Activated T-cell treated with anti-CD3 and anti-CD28 coated beads, Interleukin-2, amount 50 U/mL, for 48 hours (primary cell): ENCODE data around the gene PXMP2.
"Not testable (repeated sequence)": the region's sequence is repeated elsewhere in the genome, so short reads cannot be mapped to it uniquely, and the experiment has no call there.

ENCODE experiments used
- DNase-seq, 2 experiments: peaks; one replicate each; pipeline ENCODE4 v3.0.0-alpha.2; 2020

The PXMP2 gene

GRCh38 chr12:132660996-132661395, 26.4 kb upstream of the PXMP2 start:
- no peak for DNase-seq

GRCh38 chr12:132661972-132662371, 25.4 kb upstream of the PXMP2 start:
- no peak for DNase-seq

- DNase-seq, result no peak
Measured at GRCh38 chr12:132662901-132663755, 24.3 kb upstream of the PXMP2 start.

- no peak for DNase-seq
Measured at GRCh38 chr12:132664206-132665148, 22.9 kb upstream of the PXMP2 start.

GRCh38 chr12:132665149-132665491, 22.3 kb upstream of the PXMP2 start:
- no peak for DNase-seq

GRCh38 chr12:132665794-132666193, 21.6 kb upstream of the PXMP2 start:
- DNase-seq, result no peak

GRCh38 chr12:132668191-132669088, 18.9 kb upstream of the PXMP2 start:
- DNase-seq, result no peak

- DNase-seq, result no peak
Measured at GRCh38 chr12:132669166-132669879, 18.1 kb upstream of the PXMP2 start.

GRCh38 chr12:132672116-132672515, 15.3 kb upstream of the PXMP2 start:
- no peak for DNase-seq

- DNase-seq, result no peak
Measured at GRCh38 chr12:132672678-132673077, 14.7 kb upstream of the PXMP2 start.

GRCh38 chr12:132673288-132674179, 13.9 kb upstream of the PXMP2 start:
- DNase-seq, result no peak

- no peak for DNase-seq
Measured at GRCh38 chr12:132674561-132674960, 12.8 kb upstream of the PXMP2 start.

GRCh38 chr12:132675757-132676432, 11.5 kb upstream of the PXMP2 start:
- no peak for DNase-seq

GRCh38 chr12:132677492-132677891, 9.9 kb upstream of the PXMP2 start:
- no peak for DNase-seq

- DNase-seq, result no peak
Measured at GRCh38 chr12:132685400-132685799, 2.0 kb upstream of the PXMP2 start.

- DNase-seq, result no peak
Measured at GRCh38 chr12:132686825-132687210, 569 bp upstream of the PXMP2 start.

- DNase-seq, result no peak
Measured at GRCh38 chr12:132689227-132689626, 1.8 kb downstream of the PXMP2 start.

GRCh38 chr12:132690112-132690511, 2.7 kb downstream of the PXMP2 start:
- no peak for DNase-seq

GRCh38 chr12:132692030-132692429, 4.6 kb downstream of the PXMP2 start:
- not testable (repeated sequence) for DNase-seq

GRCh38 chr12:132694888-132695287, 7.5 kb downstream of the PXMP2 start:
- DNase-seq, result not testable (repeated sequence)
